ENCODE measurements around the gene PLEKHG4.

GRCh38 chr16:67233596-67233995, 45.7 kb upstream of the PLEKHG4 start:
- no peak for TF ChIP-seq CTCF (IDR thresholded peaks at IDR 0.05)
- TF ChIP-seq, protein P1, sequence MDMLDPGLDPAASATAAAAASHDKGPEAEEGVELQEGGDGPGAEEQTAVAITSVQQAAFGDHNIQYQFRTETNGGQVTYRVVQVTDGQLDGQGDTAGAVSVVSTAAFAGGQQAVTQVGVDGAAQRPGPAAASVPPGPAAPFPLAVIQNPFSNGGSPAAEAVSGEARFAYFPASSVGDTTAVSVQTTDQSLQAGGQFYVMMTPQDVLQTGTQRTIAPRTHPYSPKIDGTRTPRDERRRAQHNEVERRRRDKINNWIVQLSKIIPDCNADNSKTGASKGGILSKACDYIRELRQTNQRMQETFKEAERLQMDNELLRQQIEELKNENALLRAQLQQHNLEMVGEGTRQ (CRISPR knock-in tag; IDR thresholded peaks at IDR 0.05) = no peak
- TF ChIP-seq FOXK1 (CRISPR knock-in tag; IDR thresholded peaks at IDR 0.05) = no peak
- TF ChIP-seq ZNF232 (CRISPR knock-in tag; IDR thresholded peaks at IDR 0.05) = no peak
- TF ChIP-seq EMX1 (CRISPR knock-in tag; IDR thresholded peaks at IDR 0.05) = no peak
- TF ChIP-seq RELA (CRISPR knock-in tag; IDR thresholded peaks at IDR 0.05; ENCODE audit: borderline replicate concordance) = no peak
- TF ChIP-seq, protein P2, sequence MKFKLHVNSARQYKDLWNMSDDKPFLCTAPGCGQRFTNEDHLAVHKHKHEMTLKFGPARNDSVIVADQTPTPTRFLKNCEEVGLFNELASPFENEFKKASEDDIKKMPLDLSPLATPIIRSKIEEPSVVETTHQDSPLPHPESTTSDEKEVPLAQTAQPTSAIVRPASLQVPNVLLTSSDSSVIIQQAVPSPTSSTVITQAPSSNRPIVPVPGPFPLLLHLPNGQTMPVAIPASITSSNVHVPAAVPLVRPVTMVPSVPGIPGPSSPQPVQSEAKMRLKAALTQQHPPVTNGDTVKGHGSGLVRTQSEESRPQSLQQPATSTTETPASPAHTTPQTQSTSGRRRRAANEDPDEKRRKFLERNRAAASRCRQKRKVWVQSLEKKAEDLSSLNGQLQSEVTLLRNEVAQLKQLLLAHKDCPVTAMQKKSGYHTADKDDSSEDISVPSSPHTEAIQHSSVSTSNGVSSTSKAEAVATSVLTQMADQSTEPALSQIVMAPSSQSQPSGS (CRISPR knock-in tag; IDR thresholded peaks at IDR 0.05; ENCODE audit: borderline replicate concordance, low read depth) = no peak
